Right cardiac atrium (tissue), 5 donors: ENCODE measurements around the gene PNPO. TPM values are rescaled to one million over a fixed set of nuclear protein-coding genes. Genes with fewer than 3 reads are reported as not detected.

ENCODE experiments used
- polyA plus RNA-seq: library from polyadenylated mRNA; stranded (reverse); fragments of 200-250 nt; gene quantifications from one replicate; pipeline ENCODE4 v1.2.3, GENCODE V29; 2013
- total RNA-seq, 4 donors: library from RNA; stranded (reverse); fragmentation: NEBNext Ultra II Directional; extraction: Animal tissue kit (Norgen Biotek cat#: 25700); gene quantifications; one replicate each; pipeline ENCODE4 v1.2.1, GENCODE V29; 2021
- donor health status: healthy with polysubstance abuse.
- donor health status: DM: no; HTN: yes; CAD: no.
- donor health status: DM: no; HTN: no; CAD: no.
- donor health status: DM: no; HTN: yes; CAD: no; lungs with severe emphysema.
- donor health status: DM: yes; HTN: yes; CAD: no.

The PNPO gene
- total and polyA plus RNA-seq, 5 donors: 16.1 to 29.9 (median 25.1) TPM

Other genes starting within 250 kb of the PNPO start
- gene TBKBP1, start 247.4 kb upstream of the PNPO start, total RNA-seq: 10 to 100 TPM; 17.5 to 25.2 (median 21.0) TPM
- 27.0 TPM for gene TBKBP1, start 247.4 kb upstream of the PNPO start, polyA plus RNA-seq
- gene TBX21, start 208.3 kb upstream of the PNPO start, total RNA-seq: under 1 TPM in 3 of 4 donors, not detected in 1; 0.14 to 0.60 (median 0.38) TPM
- 0.14 TPM for gene TBX21, start 208.3 kb upstream of the PNPO start, polyA plus RNA-seq
- gene OSBPL7, start 119.8 kb upstream of the PNPO start, total RNA-seq: 10 to 100 TPM in 1 of 4 donors, 1 to 10 TPM in 3; 6.4 to 11.1 (median 8.5) TPM
- 5.3 TPM for gene OSBPL7, start 119.8 kb upstream of the PNPO start, polyA plus RNA-seq
- 10 to 100 TPM; 37.7 to 52.3 (median 46.6) TPM for gene MRPL10, start 110.0 kb upstream of the PNPO start, total RNA-seq
- 48.0 TPM for gene MRPL10, start 110.0 kb upstream of the PNPO start, polyA plus RNA-seq
- gene LRRC46, start 109.9 kb upstream of the PNPO start, total RNA-seq: under 1 TPM in 3 of 4 donors, not detected in 1; 0.38 to 0.48 (median 0.43) TPM
- 0.29 TPM for gene LRRC46, start 109.9 kb upstream of the PNPO start, polyA plus RNA-seq
- 10 to 100 TPM; 36.6 to 51.8 (median 40.9) TPM for gene SCRN2, start 100.3 kb upstream of the PNPO start, total RNA-seq
- 62.3 TPM for gene SCRN2, start 100.3 kb upstream of the PNPO start, polyA plus RNA-seq
- gene SP6, start 90.4 kb upstream of the PNPO start, total RNA-seq: 1 to 10 TPM in 1 of 4 donors, under 1 TPM in 3; 0.29 to 3.6 (median 0.41) TPM
- gene SP6, start 90.4 kb upstream of the PNPO start, polyA plus RNA-seq: 0.34 TPM
- gene SP2, start 45.3 kb upstream of the PNPO start, total RNA-seq: 10 to 100 TPM; 15.8 to 20.6 (median 17.9) TPM
- 11.4 TPM for gene SP2, start 45.3 kb upstream of the PNPO start, polyA plus RNA-seq
- not detected for gene PRR15L, start 16.3 kb downstream of the PNPO start, total RNA-seq
- gene PRR15L, start 16.3 kb downstream of the PNPO start, polyA plus RNA-seq: not detected
- 10 to 100 TPM; 56.8 to 66.8 (median 64.9) TPM for gene CDK5RAP3, start 29.5 kb downstream of the PNPO start, total RNA-seq
- gene CDK5RAP3, start 29.5 kb downstream of the PNPO start, polyA plus RNA-seq: 54.3 TPM
- 10 to 100 TPM; 51.8 to 74.8 (median 68.4) TPM for gene COPZ2, start 96.2 kb downstream of the PNPO start, total RNA-seq
- 55.4 TPM for gene COPZ2, start 96.2 kb downstream of the PNPO start, polyA plus RNA-seq
- gene NFE2L1, start 106.8 kb downstream of the PNPO start, total RNA-seq: 100 to 1,000 TPM; 603 to 811 (median 785) TPM
- gene NFE2L1, start 106.8 kb downstream of the PNPO start, polyA plus RNA-seq: 661 TPM
- gene CBX1, start 159.9 kb downstream of the PNPO start, total RNA-seq: 10 to 100 TPM; 29.2 to 37.9 (median 34.5) TPM
- 31.1 TPM for gene CBX1, start 159.9 kb downstream of the PNPO start, polyA plus RNA-seq
- 10 to 100 TPM; 10.4 to 16.6 (median 13.2) TPM for gene SNX11, start 166.2 kb downstream of the PNPO start, total RNA-seq
- gene SNX11, start 166.2 kb downstream of the PNPO start, polyA plus RNA-seq: 7.5 TPM